ENCODE data around the gene ARHGEF40.

Gene ARHGEF40

DNA sequence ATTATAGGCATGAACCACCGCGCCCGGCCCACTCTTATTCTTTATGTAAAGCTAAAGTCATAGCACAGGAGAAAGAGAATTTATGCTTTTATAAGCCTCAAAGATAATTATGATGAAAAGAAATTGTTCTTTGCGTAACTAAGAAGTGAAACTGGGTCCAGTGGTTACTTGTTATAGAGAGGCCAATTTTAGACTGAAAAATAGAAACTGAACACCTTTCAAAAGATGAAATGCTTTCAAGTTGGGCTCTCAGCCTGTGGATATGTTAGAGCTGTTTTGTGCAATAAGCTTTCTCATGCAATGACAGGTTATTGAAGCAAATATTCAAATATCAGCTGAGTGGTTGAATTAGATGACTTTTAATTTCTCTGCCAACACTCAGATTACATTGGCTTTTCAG, 38.7 kb downstream of the ARHGEF40 start:
- H3K4me2 ChIP-seq (ENCODE audit: insufficient read depth, low read length), result no peak overlapping the region
- no peak overlapping the region for H2AFZ ChIP-seq (ENCODE audit: low read depth, low read length)
- no peaks in the 10 kb centered on the region for H3K9me3 ChIP-seq (ENCODE audit: insufficient read depth, low read length, severe bottlenecking)
- ATAC-seq (ENCODE audit: insufficient read depth, low read depth) (no peak), DNase-seq (no peak)
- no peak overlapping the region for H3K9ac ChIP-seq (ENCODE audit: low read depth, low read length)
- H4K20me1 ChIP-seq (ENCODE audit: insufficient read depth, low read length), result no peaks in the 10 kb centered on the region
- H3K27ac ChIP-seq (ENCODE audit: low read length), result no peak overlapping the region
- TF ChIP-seq EZH2 (IDR thresholded peaks at IDR 0.05; ENCODE audit: borderline replicate concordance, low read depth, low read length, severe bottlenecking), result no peak
- H3K79me2 ChIP-seq (ENCODE audit: insufficient read depth, low read length), result peaks cover 8% of the 10 kb centered on the region
- no peaks in the 10 kb centered on the region for H3K27me3 ChIP-seq (ENCODE audit: insufficient read depth, low read length, poor library complexity)
- peaks cover 17% of the 10 kb centered on the region for H3K4me1 ChIP-seq (ENCODE audit: insufficient read depth, low read length)
- no peak overlapping the region for H3K4me3 ChIP-seq (ENCODE audit: low read depth in 1 of 2, low read length in 2 of 2)
- no peaks in the 10 kb centered on the region for H3K36me3 ChIP-seq (ENCODE audit: insufficient read depth, low read length)

DNA sequence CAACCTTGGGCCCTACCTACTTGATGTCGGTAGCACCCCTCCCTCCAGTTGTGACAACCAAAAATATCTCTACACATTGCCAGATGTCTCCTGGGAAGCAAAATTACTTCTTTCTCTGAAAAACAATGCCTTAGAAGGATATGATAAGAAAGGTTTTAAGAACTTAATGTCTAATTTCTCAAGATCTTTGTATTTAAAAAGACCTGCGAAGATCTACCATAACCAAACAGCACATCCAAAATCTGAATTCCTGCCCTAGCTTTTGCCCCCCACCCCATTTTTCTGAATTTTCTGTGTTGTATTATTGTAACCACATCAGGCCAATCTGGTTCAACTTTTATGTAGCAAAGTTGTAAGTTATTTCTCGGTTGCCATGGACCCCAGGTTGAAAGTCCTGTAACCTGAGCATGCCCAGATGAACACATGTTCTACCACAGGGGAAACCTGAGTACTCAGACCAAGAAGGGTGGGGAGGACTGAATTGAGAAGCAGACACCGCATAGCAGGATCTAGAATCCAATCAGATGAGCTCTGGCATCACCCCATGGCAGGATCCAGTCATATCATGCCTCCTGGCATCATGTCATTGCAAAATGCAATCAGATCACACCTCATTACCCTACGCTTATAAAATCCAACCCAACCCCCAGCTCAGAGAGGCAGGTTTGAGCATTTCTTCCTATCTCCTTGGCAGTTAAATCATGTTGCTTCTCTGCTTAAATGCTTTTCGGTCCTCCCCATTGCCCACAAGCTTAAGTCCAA, 39.5 kb downstream of the ARHGEF40 start:
- H3K4me2 ChIP-seq (ENCODE audit: insufficient read depth, low read length), result no peak overlapping the region

DNA sequence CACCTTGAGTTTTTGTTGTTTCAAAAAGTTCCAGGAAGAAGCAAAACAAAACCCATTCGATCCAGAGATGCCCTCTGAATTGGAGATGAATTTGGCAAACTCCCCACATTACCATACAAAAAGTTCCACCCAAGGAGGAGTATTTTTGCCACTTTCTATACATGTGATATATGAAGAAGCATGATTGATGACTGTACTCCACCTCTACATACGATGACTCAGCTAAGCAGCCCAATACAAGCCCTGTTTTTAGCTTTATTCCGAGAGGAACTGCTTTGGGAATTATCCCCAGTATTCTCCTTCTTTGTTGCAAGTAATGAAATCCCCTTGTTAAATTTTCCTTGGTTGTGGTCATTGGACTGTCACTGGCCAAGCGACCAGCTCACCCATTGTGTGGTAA, 42.2 kb downstream of the ARHGEF40 start:
- no peak overlapping the region for H2AFZ ChIP-seq (ENCODE audit: low read depth, low read length)
- TF ChIP-seq, protein P1, sequence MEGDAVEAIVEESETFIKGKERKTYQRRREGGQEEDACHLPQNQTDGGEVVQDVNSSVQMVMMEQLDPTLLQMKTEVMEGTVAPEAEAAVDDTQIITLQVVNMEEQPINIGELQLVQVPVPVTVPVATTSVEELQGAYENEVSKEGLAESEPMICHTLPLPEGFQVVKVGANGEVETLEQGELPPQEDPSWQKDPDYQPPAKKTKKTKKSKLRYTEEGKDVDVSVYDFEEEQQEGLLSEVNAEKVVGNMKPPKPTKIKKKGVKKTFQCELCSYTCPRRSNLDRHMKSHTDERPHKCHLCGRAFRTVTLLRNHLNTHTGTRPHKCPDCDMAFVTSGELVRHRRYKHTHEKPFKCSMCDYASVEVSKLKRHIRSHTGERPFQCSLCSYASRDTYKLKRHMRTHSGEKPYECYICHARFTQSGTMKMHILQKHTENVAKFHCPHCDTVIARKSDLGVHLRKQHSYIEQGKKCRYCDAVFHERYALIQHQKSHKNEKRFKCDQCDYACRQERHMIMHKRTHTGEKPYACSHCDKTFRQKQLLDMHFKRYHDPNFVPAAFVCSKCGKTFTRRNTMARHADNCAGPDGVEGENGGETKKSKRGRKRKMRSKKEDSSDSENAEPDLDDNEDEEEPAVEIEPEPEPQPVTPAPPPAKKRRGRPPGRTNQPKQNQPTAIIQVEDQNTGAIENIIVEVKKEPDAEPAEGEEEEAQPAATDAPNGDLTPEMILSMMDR (IDR thresholded peaks at IDR 0.05; ENCODE audit: borderline replicate concordance, extremely low read depth, low read length, poor library complexity, severe bottlenecking), result no peak
- TF ChIP-seq EZH2 (IDR thresholded peaks at IDR 0.05; ENCODE audit: borderline replicate concordance, low read depth, low read length, severe bottlenecking), result no peak
- ATAC-seq (ENCODE audit: insufficient read depth, low read depth), result no peak

More for the DNA sequence above, 39.5 kb downstream of the ARHGEF40 start:
- DNase-seq (no peak), ATAC-seq (ENCODE audit: insufficient read depth, low read depth) (no peak)
- Histone ChIP-seq H3K36me3 (ENCODE audit: insufficient read depth, low read length) (no peaks in the 10 kb centered on the region), H3K27ac (ENCODE audit: low read length) (no peak overlapping the region), H3K27me3 (ENCODE audit: insufficient read depth, low read length, poor library complexity) (no peaks in the 10 kb centered on the region), H3K4me3 (ENCODE audit: low read depth in 1 of 2, low read length in 2 of 2) (no peak overlapping the region), H2AFZ (ENCODE audit: low read depth, low read length) (no peak overlapping the region), H3K9ac (ENCODE audit: low read depth, low read length) (no peak overlapping the region), H3K9me3 (ENCODE audit: insufficient read depth, low read length, severe bottlenecking) (no peaks in the 10 kb centered on the region), H4K20me1 (ENCODE audit: insufficient read depth, low read length) (no peaks in the 10 kb centered on the region), H3K4me1 (ENCODE audit: insufficient read depth, low read length) (peaks cover 16% of the 10 kb centered on the region), H3K79me2 (ENCODE audit: insufficient read depth, low read length) (0 out of 2 replicates have a peak, but pooled peaks cover 4% of the 10 kb centered on the region)
- TF ChIP-seq, protein P1 (IDR thresholded peaks at IDR 0.05; ENCODE audit: borderline replicate concordance, extremely low read depth, low read length, poor library complexity, severe bottlenecking), result no peak
- no peak for TF ChIP-seq EZH2 (IDR thresholded peaks at IDR 0.05; ENCODE audit: borderline replicate concordance, low read depth, low read length, severe bottlenecking)

DNA sequence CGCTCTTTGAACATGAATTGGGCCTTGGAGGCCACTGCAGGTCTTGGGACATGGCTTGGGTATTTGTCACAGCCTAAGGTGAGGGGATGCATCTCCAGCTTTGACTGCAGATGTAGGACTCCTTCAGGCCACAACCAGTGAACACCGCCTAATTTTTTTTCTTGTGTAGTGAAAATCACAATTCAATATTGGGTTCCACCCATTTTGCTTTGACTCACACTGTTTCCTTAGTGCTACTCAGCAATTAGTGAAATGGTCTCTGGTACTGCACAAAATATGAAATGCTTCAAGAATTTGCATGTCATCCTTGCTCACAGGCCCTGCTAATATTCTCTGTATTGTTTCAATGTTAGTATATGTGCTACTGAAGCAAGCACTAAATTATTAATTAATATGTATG, 43.3 kb downstream of the ARHGEF40 start:
- Histone ChIP-seq H3K4me2 (ENCODE audit: insufficient read depth, low read length) (no peak overlapping the region), H3K9ac (ENCODE audit: low read depth, low read length) (no peak overlapping the region), H3K9me3 (ENCODE audit: insufficient read depth, low read length, severe bottlenecking) (no peaks in the 10 kb centered on the region), H3K79me2 (ENCODE audit: insufficient read depth, low read length) (no peaks in the 10 kb centered on the region), H3K4me3 (ENCODE audit: low read depth in 1 of 2, low read length in 2 of 2) (no peak overlapping the region), H3K27ac (ENCODE audit: low read length) (no peak overlapping the region), H3K4me1 (ENCODE audit: insufficient read depth, low read length) (no peaks in the 10 kb centered on the region), H3K36me3 (ENCODE audit: insufficient read depth, low read length) (no peaks in the 10 kb centered on the region), H2AFZ (ENCODE audit: low read depth, low read length) (no peak overlapping the region), H3K27me3 (ENCODE audit: insufficient read depth, low read length, poor library complexity) (no peaks in the 10 kb centered on the region), H4K20me1 (ENCODE audit: insufficient read depth, low read length) (no peaks in the 10 kb centered on the region)
- no peak for DNase-seq
- ATAC-seq (ENCODE audit: insufficient read depth, low read depth), result no peak
- no peak for TF ChIP-seq EZH2 (IDR thresholded peaks at IDR 0.05; ENCODE audit: borderline replicate concordance, low read depth, low read length, severe bottlenecking)
- TF ChIP-seq, protein P1 (IDR thresholded peaks at IDR 0.05; ENCODE audit: borderline replicate concordance, extremely low read depth, low read length, poor library complexity, severe bottlenecking), result no peak

More for the DNA sequence above, 42.2 kb downstream of the ARHGEF40 start:
- no peaks in the 10 kb centered on the region for H3K36me3 ChIP-seq (ENCODE audit: insufficient read depth, low read length)
- no peak overlapping the region for H3K27ac ChIP-seq (ENCODE audit: low read length)
- H4K20me1 ChIP-seq (ENCODE audit: insufficient read depth, low read length), result no peaks in the 10 kb centered on the region
- H3K4me1 ChIP-seq (ENCODE audit: insufficient read depth, low read length), result no peaks in the 10 kb centered on the region
- no peak for DNase-seq
- H3K9ac ChIP-seq (ENCODE audit: low read depth, low read length), result no peak overlapping the region
- H3K27me3 ChIP-seq (ENCODE audit: insufficient read depth, low read length, poor library complexity), result no peaks in the 10 kb centered on the region
- no peak overlapping the region for H3K4me2 ChIP-seq (ENCODE audit: insufficient read depth, low read length)
- no peaks in the 10 kb centered on the region for H3K9me3 ChIP-seq (ENCODE audit: insufficient read depth, low read length, severe bottlenecking)
- H3K79me2 ChIP-seq (ENCODE audit: insufficient read depth, low read length), result no peaks in the 10 kb centered on the region
- no peak overlapping the region for H3K4me3 ChIP-seq (ENCODE audit: low read depth in 1 of 2, low read length in 2 of 2)
